K562 (cell line): ENCODE measurements around the gene STYXL1. TPM values are rescaled to one million over a fixed set of nuclear protein-coding genes. Genes with fewer than 3 reads are reported as not detected.
A peak's percentile ranks its signal among the peaks of the same experiment; 100 is the strongest.

Source experiments
- ATF1 ChIP-seq, 2 experiments: fragments of 450-650 bp in 1 of 2; IDR thresholded peaks; 2 replicates each; pipeline ENCODE4 v1.6.1; 2016; ENCODE audit warnings: missing compliant biosample characterization in 1 of 2, missing genetic modification characterization in 1 of 2
- BHLHE40 ChIP-seq: IDR thresholded peaks from 2 replicates; pipeline ENCODE4 v1.6.1; 2011; ENCODE audit warnings: low read length, improper control_type of control experiment
- CHD2 ChIP-seq: IDR thresholded peaks from 2 replicates; pipeline ENCODE4 v1.6.1; 2011; ENCODE audit warnings: low read depth, low read length
- CREM ChIP-seq: IDR thresholded peaks from 2 replicates; pipeline ENCODE4 v1.6.1; 2014; ENCODE audit warnings: antibody characterized with exemption, low read depth
- ELF1 ChIP-seq: fragments of 200-800 bp; sonication (Bioruptor generic); IDR thresholded peaks from 2 replicates; pipeline ENCODE4 v1.6.1; 2016; ENCODE audit warnings: missing genetic modification characterization, missing compliant biosample characterization
- ESRRB ChIP-seq: fragments of 250-450 bp; sonication (Bioruptor Pico); IDR thresholded peaks from 2 replicates; pipeline ENCODE4 v1.5.0; 2020; ENCODE audit warnings: mild to moderate bottlenecking, moderate library complexity, borderline replicate concordance
- GATA2 ChIP-seq: sonication (generic); formaldehyde crosslinking; IDR thresholded peaks from 2 replicates; pipeline ENCODE4 v1.4.0; 2020; ENCODE audit warnings: mild to moderate bottlenecking, missing genetic modification reagents
- GATAD2A ChIP-seq: fragments of 450-650 bp; IDR thresholded peaks from 2 replicates; pipeline ENCODE4 v1.6.1; 2017
- NFIC ChIP-seq: fragments of 450-650 bp; IDR thresholded peaks from 2 replicates; pipeline ENCODE4 v1.6.1; 2017; ENCODE audit warnings: mild to moderate bottlenecking, inconsistent platforms
- RCOR1 ChIP-seq, 2 experiments: IDR thresholded peaks; 2 replicates each; pipeline ENCODE4 v1.6.1; 2012; ENCODE audit warnings: low read depth in 2 of 2, low read length in 2 of 2, borderline replicate concordance in 1 of 2, improper control_type of control experiment in 1 of 2
- RNF2 ChIP-seq: sonication (generic); IDR thresholded peaks from 2 replicates; pipeline ENCODE4 v1.6.1; 2016
- TBL1XR1 ChIP-seq, 2 experiments: IDR thresholded peaks; 2 replicates each; pipeline ENCODE4 v1.6.1; 2012; ENCODE audit warnings: improper control_type of control experiment in 2 of 2, low read length in 2 of 2, mild to moderate bottlenecking in 1 of 2
- ZFP1 ChIP-seq: fragments of 450-650 bp; formaldehyde crosslinking; IDR thresholded peaks from 2 replicates; pipeline ENCODE4 v1.4.0; 2020; ENCODE audit warnings: mild to moderate bottlenecking, mixed read lengths
- ZNF23 ChIP-seq: fragments of 250-450 bp; sonication (Bioruptor Pico); IDR thresholded peaks from 2 replicates; pipeline ENCODE4 v1.4.0; 2020; ENCODE audit warnings: mild to moderate bottlenecking
- ZNF324 ChIP-seq: fragments of 250-450 bp; sonication (Bioruptor Pico); IDR thresholded peaks from 2 replicates; pipeline ENCODE4 v1.4.0; 2020; ENCODE audit warnings: mild to moderate bottlenecking
- polyA plus RNA-seq, 8 experiments: library from polyadenylated mRNA; depleted of rRNA in 4 of 8; stranded (reverse) in 5 of 8; unstranded in 3 of 8; fragments of >200 nt; fragmentation: Nextera tagmentation in 2 of 8; fragmentation: Illumina TruSeq in 1 of 8; extraction: Ambion mirVana in 2 of 8; extraction: Trizol in 1 of 8; gene quantifications; 2 replicates each; pipeline versions ENCODE4 v1.2.1 to v1.2.3, GENCODE V29; 2011 to 2014; ENCODE audit warnings: inconsistent platforms in 1 of 8, missing spikeins in 1 of 8
- total RNA-seq, 7 experiments: library from RNA; depleted of rRNA in 6 of 7; stranded (reverse); fragments of >200 nt in 6 of 7; fragmentation: Illumina TruSeq in 2 of 7; extraction: Trizol in 2 of 7; gene quantifications; 2 replicates each; pipeline versions ENCODE4 v1.2.1 to v1.2.3, GENCODE V29; 2011 to 2021; ENCODE audit warnings: low replicate concordance in 1 of 7
- TF ChIP-seq, protein P1 (sequence below), 2 experiments: fragments of 450-650 bp; formaldehyde crosslinking in 1 of 2; IDR thresholded peaks; 2 replicates each; pipeline versions ENCODE4 v1.4.0 to v1.6.1; 2014 to 2020; ENCODE audit warnings: mild to moderate bottlenecking in 2 of 2, borderline replicate concordance in 1 of 2, low read depth in 1 of 2
- TF ChIP-seq, protein P2 (sequence below): fragments of 450-650 bp; IDR thresholded peaks from one replicate; pipeline ENCODE4 v1.6.1; 2018; ENCODE audit warnings: mild to moderate bottlenecking, moderate library complexity; ENCODE audit not compliant: partially characterized antibody
- TF ChIP-seq, protein P3 (sequence below): sonication (generic); formaldehyde crosslinking; IDR thresholded peaks from 2 replicates; pipeline ENCODE4 v1.9.0; 2022; ENCODE audit warnings: mild to moderate bottlenecking, missing genetic modification reagents
- TF ChIP-seq, protein P4 (sequence below): fragments of 450-650 bp; formaldehyde crosslinking; IDR thresholded peaks from 2 replicates; pipeline ENCODE4 v1.4.0; 2020; ENCODE audit warnings: mild to moderate bottlenecking, moderate library complexity

STYXL1 gene
- total and polyA plus RNA-seq, 9 of the 15 experiments (the other 6 are each of a cell fraction or from before 2014, with no cell fraction given) = 36.5 to 97.2 (median 49.9) TPM

DNA sequence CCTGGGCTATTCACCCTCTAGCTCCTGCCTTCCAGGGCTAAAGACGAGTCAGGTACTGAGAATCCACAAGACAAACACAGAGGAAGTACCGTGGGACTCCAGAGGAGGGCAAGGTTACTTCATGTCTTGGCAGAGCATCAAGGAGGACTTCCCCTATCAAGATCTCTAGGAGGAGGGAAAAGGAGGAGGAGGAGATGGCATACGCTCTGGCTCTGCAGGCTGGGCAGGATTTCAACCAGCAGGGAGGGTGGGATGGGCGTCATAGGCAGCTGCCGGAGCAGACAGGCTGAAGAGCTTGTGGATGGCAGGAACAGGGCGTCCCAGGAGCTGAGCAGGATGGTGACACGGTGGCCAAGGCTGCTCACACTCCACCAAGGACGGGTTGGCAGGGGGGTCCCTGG lies 21.4 kb upstream of the STYXL1 start (continued):
- TF ChIP-seq, protein P1, sequence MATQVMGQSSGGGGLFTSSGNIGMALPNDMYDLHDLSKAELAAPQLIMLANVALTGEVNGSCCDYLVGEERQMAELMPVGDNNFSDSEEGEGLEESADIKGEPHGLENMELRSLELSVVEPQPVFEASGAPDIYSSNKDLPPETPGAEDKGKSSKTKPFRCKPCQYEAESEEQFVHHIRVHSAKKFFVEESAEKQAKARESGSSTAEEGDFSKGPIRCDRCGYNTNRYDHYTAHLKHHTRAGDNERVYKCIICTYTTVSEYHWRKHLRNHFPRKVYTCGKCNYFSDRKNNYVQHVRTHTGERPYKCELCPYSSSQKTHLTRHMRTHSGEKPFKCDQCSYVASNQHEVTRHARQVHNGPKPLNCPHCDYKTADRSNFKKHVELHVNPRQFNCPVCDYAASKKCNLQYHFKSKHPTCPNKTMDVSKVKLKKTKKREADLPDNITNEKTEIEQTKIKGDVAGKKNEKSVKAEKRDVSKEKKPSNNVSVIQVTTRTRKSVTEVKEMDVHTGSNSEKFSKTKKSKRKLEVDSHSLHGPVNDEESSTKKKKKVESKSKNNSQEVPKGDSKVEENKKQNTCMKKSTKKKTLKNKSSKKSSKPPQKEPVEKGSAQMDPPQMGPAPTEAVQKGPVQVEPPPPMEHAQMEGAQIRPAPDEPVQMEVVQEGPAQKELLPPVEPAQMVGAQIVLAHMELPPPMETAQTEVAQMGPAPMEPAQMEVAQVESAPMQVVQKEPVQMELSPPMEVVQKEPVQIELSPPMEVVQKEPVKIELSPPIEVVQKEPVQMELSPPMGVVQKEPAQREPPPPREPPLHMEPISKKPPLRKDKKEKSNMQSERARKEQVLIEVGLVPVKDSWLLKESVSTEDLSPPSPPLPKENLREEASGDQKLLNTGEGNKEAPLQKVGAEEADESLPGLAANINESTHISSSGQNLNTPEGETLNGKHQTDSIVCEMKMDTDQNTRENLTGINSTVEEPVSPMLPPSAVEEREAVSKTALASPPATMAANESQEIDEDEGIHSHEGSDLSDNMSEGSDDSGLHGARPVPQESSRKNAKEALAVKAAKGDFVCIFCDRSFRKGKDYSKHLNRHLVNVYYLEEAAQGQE (IDR thresholded peaks at IDR 0.05; ENCODE audit: borderline replicate concordance) = peak; percentile 87; the same call in 1 of the 2 replicates
- TF ChIP-seq, protein P1 (CRISPR knock-in tag; IDR thresholded peaks at IDR 0.05; ENCODE audit: low read depth) = no peak
- TF ChIP-seq ELF1 (tag) (no peak), CREM (peak; percentile 29; the same call in 1 of the 2 replicates), RNF2 (no peak), GATAD2A (no peak), TBL1XR1 (IDR thresholded peaks at IDR 0.05; ENCODE audit: low read length in 2 of 2) (peak in 1 of 2 experiments; percentile 26; a peak in 1 of 4 replicates), GATA2 (CRISPR knock-in tag) (no peak), CHD2 (no peak), ESRRB (no peak), NFIC (peak; percentile 46; the same call in 1 of the 2 replicates), ZFP1 (CRISPR knock-in tag) (no peak), RCOR1 (IDR thresholded peaks at IDR 0.05; ENCODE audit: borderline replicate concordance in 1 of 2, low read depth in 2 of 2, low read length in 2 of 2) (peak in 1 of 2 experiments; percentile 64; a peak in 2 of 4 replicates), BHLHE40 (0 out of 2 replicates have a peak, but pooled peaks have one; percentile 13), ZNF23 (CRISPR knock-in tag) (no peak), ZNF324 (CRISPR knock-in tag) (no peak), ATF1 (CRISPR knock-in tag; IDR thresholded peaks at IDR 0.05) (no peak), ATF1 (tag; IDR thresholded peaks at IDR 0.05) (no peak)
- TF ChIP-seq, protein P2, sequence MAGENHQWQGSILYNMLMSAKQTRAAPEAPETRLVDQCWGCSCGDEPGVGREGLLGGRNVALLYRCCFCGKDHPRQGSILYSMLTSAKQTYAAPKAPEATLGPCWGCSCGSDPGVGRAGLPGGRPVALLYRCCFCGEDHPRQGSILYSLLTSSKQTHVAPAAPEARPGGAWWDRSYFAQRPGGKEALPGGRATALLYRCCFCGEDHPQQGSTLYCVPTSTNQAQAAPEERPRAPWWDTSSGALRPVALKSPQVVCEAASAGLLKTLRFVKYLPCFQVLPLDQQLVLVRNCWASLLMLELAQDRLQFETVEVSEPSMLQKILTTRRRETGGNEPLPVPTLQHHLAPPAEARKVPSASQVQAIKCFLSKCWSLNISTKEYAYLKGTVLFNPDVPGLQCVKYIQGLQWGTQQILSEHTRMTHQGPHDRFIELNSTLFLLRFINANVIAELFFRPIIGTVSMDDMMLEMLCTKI = no peak
- TF ChIP-seq, protein P3, sequence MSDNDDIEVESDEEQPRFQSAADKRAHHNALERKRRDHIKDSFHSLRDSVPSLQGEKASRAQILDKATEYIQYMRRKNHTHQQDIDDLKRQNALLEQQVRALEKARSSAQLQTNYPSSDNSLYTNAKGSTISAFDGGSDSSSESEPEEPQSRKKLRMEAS = no peak
- TF ChIP-seq, protein P4, sequence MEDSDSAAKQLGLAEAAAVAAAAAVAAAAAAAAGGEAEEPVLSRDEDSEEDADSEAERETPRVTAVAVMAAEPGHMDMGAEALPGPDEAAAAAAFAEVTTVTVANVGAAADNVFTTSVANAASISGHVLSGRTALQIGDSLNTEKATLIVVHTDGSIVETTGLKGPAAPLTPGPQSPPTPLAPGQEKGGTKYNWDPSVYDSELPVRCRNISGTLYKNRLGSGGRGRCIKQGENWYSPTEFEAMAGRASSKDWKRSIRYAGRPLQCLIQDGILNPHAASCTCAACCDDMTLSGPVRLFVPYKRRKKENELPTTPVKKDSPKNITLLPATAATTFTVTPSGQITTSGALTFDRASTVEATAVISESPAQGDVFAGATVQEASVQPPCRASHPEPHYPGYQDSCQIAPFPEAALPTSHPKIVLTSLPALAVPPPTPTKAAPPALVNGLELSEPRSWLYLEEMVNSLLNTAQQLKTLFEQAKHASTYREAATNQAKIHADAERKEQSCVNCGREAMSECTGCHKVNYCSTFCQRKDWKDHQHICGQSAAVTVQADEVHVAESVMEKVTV = peak; percentile 78
